GM15510 (cell line): ENCODE measurements around the gene CHRNB1.

Source experiments
- POLR2A ChIP-seq: IDR thresholded peaks from 3 replicates; pipeline ENCODE4 v1.6.1; 2011; ENCODE audit warnings: borderline replicate concordance; ENCODE audit not compliant: insufficient read length; ENCODE audit errors: extremely low read depth

CHRNB1 gene, protein sequence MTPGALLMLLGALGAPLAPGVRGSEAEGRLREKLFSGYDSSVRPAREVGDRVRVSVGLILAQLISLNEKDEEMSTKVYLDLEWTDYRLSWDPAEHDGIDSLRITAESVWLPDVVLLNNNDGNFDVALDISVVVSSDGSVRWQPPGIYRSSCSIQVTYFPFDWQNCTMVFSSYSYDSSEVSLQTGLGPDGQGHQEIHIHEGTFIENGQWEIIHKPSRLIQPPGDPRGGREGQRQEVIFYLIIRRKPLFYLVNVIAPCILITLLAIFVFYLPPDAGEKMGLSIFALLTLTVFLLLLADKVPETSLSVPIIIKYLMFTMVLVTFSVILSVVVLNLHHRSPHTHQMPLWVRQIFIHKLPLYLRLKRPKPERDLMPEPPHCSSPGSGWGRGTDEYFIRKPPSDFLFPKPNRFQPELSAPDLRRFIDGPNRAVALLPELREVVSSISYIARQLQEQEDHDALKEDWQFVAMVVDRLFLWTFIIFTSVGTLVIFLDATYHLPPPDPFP

DNA sequence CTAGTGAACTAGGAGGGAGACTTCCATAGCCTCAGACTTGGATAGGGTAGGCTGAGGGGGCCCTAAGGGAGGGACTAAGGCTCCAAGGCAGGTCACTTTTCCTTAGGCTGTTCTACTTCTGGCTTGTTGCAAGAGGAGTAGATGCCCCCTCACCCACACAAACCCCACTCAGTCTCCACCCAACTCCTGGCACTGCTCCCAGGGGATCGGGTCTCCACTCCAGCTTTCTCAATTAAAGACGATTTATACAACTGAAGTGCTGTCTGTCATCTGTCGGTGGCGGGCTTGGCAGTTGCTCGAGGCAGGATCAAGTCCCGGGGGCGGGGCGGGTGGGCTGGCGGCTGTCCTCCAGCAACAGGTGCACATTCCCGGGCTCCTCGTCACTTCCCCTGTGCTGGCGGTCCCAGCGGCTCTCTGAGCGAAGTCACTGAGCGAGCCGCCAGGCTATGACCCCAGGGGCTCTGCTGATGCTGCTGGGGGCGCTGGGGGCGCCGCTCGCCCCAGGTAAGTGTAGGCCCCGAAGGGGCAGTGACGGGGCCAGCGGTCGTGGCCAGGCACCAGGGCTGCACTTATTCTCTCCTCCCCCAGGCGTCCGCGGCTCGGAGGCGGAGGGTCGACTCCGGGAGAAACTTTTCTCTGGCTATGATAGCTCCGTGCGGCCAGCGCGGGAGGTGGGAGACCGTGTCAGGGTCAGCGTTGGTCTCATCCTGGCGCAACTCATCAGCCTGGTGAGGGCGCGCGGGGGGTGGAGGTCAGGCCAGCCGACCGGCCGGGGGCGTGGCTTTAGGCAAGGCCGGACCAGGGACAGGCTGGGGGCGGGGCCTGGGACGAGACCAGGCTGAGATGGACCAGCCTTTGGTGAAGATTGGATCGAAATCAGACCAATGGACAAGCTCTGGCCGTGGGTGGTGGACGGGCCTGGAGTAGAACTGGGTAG, at the start of gene CHRNB1:
Gene CHRNB1, plus strand, starts transcription at position 380 of the 937 bp plus-strand sequence. Its CDS starts 67 bp downstream, at position 447.
- no peak for TF ChIP-seq POLR2A

DNA sequence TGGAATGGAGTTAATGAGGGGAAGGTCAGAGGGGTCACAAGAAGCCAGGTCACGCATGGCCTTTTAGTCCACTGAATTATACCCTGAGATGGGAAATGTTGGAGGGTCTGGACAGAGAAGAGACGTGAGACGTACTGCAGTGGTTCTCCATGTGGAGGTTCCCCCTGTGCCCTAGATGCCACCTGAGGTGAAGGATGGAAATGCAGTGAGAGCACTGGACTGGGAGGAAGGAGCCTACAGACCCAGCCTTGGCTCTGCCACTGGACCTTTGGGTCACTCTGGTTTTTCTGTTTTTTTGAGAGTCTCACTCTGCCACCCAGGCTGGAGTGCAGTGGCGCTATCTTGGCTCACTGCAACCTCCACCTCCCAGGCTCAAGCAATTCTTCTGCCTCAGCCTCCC, 48.7 kb upstream of the CHRNB1 start:
- no peak for TF ChIP-seq POLR2A

DNA sequence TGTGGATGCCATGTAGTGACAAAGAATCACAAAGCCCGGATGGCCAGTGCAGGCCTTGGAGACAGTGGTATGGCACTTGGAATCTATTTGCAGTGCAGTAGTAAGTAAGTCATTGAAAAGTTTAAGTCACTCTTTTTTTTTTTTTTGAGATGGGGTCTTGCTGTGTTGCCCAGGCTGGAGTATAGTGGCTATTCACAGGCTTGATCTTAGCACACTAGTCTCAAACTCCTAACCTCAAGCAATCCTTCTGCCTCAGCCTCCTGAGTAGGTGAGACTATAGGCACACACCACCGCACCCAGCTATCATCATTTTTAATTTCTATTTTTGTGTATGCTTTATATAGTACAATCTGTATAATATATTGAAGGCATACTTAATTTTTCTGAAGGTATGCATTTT, 46.2 kb upstream of the CHRNB1 start:
- TF ChIP-seq POLR2A: no peak

DNA sequence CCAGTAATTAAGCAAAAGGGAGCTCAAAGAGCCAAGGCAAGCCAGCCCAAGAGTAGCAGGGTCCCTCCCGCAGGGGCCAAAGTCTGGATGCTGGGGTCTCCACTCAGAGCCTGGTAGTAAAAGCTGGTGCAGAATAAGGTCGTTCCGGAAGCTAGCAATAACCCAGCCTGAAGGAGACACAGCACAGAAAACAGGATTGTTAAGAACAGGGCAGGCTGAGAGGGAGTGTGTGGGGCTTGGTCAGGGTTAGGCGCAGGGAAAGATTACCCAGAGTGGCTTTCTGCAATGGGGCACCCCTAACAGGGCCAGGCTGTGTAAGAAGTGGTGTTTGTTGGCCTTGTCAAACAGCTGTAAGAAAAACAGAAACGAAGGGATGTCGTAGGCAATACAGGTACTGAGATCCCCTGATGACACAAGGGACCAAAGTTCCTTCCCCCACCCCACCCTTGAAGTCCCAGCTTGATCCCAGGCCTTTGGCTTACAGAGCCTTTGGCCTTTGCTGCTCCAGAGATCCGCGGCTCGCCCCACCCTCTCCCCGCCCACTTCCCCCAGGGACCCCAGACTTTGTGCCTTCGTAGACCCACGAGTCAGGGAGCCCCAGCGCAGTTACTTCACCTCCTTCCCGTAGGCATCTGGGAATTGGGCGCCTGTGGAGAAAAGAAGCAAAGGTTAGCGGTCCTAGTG, 41.7 kb upstream of the CHRNB1 start:
- TF ChIP-seq POLR2A: no peak

DNA sequence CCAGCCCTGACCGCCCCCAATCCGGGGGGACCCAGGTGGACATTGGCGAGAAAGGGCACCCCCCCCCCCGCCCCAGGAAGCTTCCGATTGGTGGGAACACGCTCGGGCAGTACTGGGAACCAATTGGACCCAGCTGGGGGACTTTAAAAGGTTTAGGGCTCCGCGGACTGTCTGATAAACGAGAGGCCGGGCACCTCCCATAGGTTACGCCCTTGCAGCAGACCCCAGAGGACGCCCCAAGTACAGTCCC, 41.2 kb upstream of the CHRNB1 start:
- TF ChIP-seq POLR2A: no peak

DNA sequence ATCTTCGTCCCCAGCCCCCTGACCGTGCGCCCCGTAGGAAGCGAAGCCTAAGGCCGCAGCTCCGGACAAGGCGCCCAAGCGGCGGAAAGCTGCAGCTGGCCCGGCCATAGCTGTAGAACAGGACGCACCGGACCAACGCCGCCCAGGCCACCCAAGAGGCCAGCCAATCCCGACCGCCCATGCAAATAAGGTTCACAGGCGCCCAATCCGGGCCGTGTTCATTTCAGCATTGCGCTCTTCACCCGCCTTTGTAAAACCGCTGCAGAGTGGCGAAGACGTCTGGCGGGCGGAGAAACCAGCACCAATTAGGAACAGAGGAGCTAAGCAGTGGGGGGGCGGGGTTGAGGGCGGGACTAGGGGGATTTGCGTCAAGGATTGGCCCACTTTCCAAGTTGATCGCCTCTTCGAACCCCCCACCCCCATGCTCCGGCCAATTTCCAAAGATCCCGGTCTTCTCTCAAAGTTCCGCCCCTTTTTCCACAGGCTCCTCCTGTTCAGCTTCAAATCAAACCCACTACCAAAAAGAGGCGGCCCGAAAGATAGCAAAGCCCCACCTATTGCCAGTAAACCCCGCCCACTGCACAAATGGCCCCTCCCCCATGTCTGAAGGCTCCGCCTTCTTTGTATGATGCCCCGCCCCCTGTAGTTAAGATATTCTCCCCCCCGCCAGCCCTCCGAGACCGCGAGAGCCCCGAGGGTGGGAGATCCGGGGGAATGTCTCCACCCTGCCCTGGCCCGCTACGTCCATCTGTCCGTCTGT, 40.7 kb upstream of the CHRNB1 start, which contains the start of gene TMEM256:
Gene TMEM256, minus strand, starts transcription at position 121 of the 760 bp plus-strand sequence. Its CDS starts 13 bp downstream, at position 108.
- peak; percentile 96 for TF ChIP-seq POLR2A

DNA sequence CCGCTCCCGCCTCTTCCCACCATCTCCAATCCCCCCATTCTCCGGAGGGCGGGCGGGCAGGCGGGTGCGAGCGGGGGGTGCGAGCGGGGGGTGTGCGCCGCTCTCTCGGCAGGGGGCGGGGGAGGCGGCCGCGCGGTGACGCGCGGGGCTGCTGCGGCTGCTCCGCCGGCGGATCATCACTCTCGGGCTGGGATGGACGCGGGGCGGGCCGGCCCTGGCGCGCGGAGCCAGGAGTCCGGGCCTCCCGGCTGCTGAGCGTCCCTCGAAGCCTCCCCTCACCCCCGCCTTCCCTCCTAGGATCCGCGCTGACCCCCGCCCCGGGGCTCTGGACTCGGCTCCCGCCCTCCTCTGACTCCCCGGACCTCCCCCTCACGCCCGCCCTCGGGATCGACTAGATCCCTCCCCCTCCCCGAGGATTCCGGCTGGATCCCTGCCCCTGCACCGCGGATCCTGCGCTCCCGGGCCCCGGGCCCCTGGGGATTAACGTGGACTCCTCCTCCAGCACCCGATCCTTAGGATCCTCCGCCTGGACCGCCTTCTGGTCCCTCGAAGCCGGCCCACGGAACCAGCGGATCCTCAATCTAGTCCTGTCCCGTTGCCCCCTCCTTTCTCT, 40.0 kb upstream of the CHRNB1 start:
- no peak for TF ChIP-seq POLR2A

DNA sequence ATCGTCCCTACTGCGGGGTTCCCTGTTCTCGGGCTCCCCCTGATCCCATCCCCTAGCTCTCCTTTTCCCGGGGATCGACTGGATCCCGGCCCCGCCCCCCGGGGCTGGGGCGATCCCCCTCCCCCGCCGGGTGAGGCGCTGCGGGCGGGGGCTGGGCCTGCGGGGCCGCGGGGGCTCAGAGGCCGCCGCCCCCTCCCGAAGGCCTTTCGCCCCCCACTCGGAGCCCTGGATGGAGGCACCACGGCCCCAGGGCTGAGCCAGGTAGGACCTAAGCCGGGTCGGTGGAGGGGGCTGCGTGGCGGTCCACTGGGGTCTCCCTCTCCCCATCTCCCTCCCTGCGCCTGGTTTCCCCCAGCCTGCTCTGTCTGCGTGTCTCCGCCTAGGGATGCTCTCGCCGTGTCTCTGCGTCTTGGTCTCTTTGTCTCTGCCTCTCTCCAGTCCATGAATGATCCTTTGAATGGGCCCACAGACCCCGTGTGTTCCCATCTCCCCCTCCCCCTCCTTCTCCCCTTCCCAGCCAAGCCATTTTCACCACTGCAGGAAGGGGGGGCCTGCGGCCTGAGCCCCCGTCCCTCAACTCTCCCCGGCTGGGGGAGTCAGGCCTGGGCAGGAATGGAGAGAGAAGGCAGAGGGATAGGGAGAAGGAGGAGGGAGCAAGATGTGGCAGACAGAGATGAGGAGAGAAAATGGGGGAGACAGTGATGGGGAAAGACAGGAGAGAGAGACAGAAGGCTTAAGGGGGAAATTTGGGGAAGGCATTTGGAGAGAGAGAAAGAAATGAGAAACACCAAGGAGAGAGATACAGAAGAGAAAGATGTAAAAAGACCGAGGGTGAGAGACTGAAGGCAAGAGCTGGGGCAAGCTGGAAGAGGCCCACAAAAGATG, 39.3 kb upstream of the CHRNB1 start:
- TF ChIP-seq POLR2A: no peak

DNA sequence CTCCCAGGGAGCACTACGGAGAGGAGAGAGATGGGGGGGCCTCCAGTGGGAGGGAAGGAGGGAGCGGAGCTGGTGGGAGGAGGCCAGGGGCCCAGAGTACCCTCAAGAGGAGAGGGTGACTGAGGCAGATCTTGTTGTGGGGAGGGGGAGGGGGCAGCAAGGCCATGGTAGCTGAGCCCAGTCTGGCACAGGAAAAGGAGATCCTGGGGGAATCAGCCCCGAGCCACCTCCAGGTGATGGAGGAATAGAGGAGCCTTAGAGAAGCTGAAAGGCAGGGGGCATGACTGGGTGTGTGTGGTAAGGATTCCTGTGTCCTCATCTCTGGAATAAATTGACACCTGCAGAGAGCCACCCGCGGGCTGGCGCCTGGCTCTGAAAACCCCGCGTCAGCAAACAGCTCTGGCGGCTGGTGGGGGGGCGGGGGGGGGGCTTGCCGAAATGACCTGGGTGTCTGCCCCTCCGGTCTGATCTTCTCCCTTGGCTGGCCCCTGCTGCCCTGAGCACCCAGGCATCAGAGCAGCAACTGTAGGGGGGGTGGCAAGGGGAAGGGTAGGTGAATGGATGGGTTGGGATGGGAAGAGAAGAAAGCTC, 38.5 kb upstream of the CHRNB1 start:
- TF ChIP-seq POLR2A: no peak

DNA sequence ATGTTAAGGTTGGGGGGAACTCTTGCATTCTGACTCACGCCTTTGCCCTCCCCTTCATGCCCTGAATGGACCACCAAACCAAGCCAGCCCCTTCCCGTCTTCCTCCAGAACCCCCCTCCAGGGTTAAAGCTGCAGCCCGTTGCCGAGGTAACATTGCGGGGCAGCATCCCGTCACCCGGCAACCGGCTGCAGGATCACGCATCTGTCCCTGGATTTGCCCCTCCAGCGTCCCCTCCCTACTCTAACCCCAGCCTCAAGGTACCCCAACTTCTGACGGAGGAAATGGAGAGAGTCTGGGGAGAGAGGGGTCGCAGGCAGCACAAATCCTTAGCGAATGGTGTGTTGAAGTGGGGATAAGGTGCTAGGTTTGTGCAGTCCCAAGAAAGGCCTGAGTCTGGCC, 37.8 kb upstream of the CHRNB1 start:
- TF ChIP-seq POLR2A: no peak

DNA sequence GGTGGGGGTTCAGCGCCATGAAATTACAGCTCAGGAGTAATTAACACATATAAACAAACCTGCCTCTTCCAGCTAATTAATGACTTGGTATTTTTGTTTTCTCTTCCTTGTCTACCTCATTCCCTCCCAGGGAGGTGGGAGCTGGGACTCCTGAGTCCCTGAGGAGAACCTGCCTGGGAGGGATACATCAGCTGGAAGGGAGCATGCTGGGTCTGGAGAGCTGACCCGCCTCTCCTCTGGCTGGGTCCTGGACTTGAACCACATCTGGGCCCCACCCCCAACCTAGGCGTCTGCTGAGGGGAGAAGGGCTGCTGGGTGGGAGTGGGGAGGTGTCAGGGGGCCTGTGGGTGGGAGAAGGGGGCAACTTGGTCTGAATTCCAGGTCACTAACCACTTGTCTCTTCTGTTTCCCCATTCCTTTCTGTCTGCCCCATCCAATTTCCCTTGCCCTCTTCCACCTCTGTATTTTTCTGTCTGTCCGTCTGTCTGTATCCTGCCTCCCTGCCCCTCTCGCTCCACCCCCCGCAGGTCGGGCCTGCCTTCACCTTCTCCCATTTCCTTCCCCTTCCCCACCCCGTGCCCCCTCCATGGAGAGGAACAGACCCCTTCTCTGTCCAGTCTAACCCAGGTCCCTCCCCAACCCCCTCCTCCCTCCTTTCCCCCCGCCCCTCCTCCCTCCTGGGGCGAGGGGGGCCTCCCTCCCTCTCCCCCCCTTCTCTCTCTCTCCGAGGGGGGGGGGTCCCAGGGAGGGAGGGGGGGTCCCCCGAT, 37.2 kb upstream of the CHRNB1 start, which contains the start of gene NLGN2:
Gene NLGN2, plus strand, starts transcription at position 361 of the 767 bp plus-strand sequence. CDS start 411 bp downstream, outside the sequence.
- TF ChIP-seq POLR2A: no peak
